Activated CD4-positive, alpha-beta T cell treated with anti-CD3 and anti-CD28 coated beads for 1 hour (primary cell): ENCODE data around the gene IGF1R.

Experiments used
- DNase-seq: peaks from one replicate; pipeline ENCODE4 v3.0.0-alpha.2; 2020

The IGF1R gene

DNA sequence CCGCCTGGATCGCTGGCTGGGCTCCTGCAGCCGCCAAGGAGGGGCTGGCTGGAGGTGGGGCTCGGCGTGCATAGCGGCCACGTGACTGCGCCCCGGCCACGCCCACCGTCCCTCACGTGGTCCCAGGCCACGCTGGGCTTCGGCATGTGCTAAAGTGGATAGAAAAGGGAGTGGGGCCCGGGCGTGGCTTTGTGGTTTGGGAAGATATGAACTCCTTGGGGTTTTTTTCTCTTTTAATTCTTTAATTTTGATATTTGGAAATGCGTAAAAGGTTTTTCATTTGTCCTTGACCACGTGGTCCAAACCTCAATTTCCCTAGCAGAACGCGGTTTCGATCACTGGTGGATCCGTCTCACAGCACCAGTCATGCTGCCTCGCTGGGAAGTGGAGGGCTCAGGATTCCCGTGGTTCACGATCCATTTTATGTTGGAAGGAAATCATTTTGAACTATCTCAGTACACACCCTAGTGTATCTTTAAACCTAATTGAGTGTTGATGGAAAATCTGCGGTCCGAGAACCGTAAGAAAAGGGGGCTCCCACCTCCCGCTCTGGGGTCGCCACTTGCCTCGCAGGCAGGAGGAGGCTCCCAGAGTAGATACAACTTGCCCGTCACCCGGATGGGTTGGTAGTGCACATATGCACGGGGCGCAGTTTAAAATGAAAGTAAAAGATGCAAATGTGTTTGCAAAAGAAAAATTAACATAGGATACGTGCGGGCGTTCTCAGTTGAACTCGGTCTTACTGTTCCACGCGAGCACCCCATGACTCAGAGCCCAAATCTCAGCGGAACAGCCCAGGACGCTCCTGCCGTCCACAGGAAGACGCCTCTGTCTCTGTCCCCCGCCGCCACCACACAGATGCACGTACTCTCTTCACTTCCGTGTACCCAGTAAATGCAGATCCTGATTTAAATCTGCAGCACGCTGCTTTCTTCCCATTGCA is 217.3 kb downstream of the IGF1R start:
- peak; percentile 52 for DNase-seq

DNA sequence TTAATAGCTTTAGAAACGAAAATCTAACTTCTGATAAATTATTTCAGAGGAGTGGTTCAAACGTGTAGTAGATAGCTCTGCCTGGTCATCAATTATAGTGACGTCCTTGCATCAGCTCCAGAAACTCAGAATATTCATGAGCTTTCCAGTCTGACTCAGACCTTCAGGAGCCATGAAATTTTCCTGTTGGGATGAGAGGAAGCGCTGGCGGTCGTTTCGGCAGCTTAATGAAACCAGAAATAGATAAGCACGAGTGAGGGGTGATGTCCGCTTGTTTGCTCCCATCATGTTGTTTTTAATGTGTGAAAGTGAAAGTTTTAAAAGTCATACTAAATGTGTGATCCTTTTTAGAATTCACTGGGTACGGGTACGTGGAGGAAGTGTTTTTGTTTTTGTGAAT is 218.2 kb downstream of the IGF1R start:
- DNase-seq, result no peak

DNA sequence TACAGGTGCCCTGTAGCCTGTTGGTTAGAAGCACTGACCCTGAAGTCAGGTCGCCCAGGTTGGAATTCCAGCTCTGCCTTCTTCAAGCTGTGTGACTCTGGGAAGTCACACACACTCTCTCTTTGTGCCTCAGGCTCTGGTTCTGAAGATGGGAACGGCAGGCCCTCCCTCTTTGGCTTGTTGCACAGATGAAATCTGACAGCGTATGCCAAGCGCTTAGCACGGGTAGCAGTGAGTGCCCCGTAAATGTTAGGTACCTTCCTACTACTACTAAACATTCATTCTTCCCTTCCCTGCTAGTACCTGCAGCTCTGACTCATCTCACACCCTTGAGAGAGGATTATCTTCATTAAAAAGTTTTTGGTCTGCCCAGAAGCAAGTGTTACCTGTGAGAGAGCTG is 220.2 kb downstream of the IGF1R start:
- no peak for DNase-seq

DNA sequence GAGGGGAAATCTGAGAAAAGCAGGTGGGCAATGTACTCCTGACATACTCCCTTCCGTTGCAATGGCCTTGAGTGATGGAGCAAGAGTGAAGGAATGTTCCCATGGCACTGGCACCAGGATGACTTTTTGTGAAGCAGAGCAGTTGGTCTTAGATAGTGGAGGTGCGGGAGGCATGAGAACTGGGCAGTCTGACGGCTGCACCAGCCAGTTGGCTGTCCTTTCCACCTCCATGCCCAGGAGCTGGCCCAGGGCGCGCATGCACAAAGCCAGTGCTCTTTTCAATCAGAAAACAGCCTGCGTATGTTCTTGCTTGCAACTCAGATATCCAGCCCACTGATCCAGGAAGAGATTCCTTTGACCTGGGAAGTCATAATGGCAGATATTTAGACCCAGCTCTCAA is 222.4 kb downstream of the IGF1R start:
- no peak for DNase-seq

DNA sequence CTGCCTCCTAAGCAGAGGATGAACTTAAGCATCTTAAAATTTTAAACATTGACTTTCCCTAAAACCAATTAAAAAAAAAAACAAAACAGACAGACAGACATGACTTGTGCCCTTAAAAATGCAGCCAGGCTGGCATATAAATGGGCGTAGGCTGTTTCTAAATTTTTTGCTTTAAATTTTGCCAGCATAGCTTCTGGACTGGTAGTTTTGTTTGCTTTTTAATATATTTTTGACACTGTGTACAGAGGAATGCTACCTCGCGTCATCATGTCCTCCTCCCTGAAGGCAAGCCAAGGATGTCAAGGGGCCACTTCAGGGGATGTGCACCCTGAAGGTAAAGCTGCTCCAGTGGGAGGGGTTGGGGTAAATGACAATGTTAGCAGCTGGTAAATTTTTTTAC is 224.4 kb downstream of the IGF1R start:
- DNase-seq, result no peak

DNA sequence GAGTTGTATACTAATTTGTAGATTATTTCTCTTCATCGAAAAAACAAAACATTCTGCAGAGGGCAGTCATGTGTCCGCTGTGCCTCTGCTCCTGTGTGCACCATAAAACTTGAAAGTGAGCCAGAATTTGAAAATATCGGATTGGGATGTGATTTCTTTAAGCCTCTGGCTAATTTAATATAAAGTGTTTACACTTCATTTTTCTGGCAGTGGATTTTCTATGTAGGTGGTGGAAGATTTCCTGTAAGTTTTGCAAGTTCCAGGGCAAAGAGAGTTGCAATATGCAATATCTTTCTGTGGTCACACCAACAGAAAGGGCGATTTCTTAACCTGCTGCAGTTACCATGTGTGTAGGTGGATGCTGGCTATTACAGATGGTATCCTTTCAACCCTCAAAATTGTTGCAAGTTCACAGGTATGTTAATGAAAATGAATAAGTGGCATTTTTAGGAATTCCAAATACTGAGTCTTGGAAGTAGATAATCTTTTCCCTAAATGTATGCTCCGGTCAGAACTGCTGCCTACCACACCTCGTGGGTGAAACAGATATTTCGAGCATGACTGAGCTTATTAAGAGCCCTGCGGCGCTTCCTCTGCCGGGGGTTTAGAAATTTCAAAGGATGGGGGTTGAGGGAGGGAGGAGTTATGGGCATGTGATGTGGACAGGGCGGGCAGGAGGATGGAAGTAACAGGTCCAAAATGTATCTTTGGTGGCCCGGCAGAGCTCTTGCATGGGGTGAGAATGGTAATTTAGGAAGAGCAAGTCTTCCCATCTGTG is 225.3 kb downstream of the IGF1R start:
- DNase-seq, result no peak

DNA sequence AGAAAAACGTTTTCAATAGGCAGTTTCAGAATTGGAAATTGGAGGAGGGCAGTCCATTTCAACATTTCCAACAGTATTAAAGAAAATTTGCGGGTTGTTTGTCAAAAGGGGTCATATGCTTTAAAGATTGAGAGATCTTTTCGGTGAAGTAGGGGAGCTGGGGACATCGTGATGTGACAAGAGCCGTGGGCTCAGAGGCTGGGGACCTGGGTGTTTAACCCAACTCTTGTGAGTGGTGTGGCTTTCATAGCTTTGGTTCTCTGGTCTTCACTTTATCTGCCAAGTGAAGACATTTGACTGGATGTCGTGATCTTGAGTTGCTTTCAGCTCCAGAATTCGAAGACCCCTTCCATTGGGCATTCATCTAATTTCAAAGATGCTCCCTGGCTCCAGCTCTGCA is 226.0 kb downstream of the IGF1R start:
- no peak for DNase-seq

DNA sequence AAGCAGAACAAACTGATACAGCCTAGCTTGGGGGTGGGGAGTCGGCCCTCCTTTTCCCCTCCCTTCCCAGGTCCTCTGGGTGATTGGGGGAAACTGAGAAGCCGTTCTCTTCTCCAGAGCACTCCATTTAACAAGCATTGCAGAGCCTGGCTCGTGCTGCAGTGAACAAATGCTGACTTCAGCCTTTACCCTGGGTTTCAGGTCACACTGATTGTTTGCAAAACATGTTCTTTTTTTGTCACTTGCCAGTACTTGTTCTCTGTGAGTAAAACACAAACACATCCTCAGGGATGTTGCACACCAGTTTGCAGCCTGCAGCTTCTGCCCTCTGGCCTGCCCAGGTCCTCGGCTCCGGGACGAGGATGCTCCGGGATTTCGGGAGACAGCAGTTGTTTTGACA is 226.4 kb downstream of the IGF1R start:
- DNase-seq, result no peak

DNA sequence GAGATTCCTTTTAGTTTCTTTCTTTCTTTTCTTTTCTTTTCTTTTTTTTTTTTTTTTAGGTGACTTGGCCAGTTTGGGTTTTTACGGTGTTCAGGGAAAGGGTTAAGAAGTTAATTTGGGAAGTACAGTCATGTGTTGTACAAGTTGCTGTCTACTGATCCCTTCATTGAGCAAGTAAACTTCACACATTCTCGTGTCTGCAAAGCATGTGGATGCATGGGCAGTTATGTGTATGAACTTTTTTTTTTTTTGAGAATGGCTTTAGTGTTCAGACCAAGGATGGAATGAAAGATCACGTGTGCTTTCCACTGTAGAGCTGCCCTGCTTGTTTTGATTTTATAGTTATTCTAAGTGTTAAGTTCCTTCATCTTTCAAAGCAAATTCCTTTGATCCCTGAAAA is 227.0 kb downstream of the IGF1R start:
- no peak for DNase-seq

DNA sequence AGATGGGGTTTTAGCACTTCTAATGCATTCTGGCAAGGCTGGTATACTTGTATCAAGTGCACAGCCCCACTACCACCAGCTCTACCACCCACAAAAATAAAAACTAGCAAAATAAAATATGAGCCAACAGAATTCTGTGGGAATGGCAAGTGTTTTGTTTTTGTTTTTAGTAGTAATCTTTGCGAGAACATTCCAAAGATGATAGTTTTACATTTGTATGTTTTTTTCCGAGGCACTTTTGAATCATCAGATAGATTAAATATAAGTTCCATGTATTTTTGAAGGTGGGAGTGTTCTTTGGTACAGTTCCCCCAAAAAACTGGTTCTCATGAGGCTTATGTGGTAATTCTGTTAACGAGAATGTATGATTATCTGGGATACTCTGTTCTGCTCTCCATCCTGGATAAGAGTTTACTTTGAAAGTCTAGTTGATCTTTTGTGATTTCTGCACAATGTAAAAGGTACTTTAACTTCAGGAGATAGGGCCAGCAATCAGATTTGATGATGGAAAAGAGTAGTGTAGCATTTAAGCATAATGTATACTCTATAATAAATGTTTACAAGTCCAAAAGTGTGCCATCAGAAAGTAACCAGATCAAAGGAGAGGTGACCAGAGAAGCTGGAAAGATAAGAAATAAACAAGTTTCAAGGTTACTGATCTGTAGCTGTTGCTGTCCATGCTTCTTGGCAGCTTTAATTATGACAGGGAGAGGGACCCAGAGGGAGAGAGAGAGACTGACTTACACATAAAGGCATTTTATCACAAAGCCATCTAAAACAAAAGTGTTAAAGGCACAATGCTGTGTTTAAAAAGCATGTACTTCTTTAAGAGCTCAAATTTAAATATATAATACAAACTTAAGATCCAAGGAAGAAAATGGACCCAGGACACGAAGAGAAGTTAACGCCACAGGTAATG is 228.4 kb downstream of the IGF1R start:
- DNase-seq, result no peak

DNA sequence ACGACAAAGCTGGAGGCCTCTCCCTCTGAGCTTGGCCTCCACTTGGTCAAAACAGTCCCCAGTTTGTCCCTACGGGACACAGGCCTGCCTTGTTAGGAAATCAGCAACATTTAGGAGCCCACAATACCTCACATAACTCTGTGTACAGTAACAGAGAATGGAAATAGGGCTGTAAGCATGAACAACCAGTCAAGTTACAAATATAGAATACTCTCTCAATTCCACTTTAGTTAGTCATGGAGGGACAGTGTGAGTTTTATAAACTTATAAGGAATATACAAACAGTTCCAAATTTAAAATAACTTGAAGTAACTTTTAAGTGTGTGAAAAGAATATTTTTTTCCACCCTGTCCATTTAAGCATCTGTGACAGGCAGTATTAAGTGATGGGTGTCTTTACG is 229.8 kb downstream of the IGF1R start:
- no peak for DNase-seq

DNA sequence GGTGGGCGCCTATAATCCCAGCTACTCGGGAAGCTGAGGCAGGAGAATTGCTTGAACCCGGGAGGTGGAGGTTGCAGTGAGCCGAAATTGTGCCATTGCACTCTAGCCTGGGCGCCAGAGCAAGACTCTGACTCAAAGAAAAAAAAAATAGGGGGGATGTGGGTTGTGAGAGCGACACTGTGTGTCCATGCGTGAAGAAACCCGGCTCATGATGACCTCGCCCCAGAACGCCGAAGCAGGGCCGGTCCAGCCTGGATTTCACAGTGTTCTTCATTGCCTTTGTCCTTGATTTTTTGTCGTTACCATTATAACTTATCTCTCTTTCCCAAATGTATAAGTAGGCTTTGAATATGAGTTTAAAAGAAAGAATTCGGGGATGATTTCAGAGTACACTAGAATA is 230.5 kb downstream of the IGF1R start:
- DNase-seq, result no peak

DNA sequence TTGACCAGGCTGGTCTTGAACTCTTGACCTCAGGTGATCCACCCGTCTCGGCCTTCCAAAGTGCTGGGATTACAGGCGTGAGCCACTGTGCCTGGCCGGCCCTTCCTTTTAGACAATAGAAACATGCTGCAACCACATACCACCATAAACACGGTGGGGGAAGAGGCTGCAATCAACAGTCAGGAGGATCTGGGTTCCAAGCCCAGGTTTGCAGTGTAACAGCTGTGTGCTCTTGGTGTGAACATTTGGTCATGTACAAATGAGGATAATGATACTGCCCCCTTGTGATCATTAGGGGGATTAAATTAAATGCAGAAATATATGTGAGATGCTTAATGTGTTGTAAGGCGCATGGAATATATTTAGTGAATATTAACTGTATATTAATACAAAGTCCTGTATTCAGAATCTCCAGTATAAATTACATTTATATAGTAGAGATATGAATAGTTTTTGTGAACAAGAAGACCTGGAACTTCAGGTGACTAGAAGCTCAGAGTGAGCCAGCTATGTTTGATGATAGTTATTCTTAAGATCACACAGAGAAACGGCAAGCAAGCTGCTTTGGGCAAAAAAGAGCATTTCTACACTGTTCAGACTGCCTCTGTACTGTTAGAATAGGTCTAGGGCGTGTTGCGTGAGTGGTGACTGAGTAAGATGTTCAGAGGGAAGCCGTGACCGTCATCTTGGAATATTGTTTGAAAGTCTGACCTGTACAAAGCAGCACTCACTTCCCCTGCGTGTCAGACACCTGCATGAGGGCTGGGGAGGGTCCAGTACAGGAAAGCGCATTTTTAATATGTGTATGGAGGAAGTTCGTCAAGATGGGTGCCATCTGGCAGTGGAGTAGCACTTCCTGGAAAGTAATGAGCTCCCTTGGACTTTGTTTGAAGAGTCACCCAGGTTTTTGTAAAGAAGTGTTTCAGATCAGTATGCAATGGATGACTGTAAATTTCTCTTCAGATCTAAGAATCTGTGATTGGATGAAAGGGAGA is 233.5 kb downstream of the IGF1R start:
- DNase-seq, result no peak

DNA sequence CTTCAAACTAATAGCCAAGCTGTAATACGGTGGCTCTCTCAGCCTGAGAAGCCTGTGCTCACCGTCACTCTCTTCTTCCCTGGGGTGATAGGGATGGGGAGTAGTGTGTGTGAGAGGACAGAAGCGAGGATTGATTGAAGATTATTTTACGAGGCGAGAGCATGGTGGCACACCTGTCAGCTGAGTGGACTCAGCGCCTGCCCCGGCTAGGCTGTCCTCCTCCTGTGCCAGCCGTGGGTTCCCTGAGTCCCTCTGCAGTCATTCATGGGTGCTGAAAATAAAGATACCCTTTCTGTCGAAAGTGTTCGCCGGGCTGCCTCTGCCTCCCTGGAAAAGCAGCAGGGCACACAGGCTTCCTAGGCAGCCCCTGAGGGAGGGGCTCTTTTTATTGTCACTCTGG is 235.1 kb downstream of the IGF1R start:
- DNase-seq, result no peak

DNA sequence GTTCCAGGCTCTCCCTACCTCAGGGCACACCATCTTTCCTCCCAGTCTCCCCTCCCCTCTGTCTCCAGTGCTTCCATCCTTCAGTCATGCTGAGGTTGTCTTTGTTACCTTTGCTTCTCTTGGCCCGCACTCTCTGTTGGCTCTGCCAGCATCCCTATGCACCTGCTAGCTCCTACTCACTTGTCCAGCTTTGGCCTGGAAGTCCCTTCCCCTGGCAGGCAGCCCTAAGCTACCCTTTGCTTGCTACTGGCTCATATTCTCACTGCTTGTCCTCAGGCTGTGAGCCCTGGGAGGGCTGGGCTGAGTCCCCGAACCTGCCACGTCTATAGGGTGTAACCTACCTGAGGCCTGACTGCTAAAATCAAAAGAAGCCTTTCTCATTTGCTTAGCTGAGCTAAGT is 236.6 kb downstream of the IGF1R start:
- no peak for DNase-seq

DNA sequence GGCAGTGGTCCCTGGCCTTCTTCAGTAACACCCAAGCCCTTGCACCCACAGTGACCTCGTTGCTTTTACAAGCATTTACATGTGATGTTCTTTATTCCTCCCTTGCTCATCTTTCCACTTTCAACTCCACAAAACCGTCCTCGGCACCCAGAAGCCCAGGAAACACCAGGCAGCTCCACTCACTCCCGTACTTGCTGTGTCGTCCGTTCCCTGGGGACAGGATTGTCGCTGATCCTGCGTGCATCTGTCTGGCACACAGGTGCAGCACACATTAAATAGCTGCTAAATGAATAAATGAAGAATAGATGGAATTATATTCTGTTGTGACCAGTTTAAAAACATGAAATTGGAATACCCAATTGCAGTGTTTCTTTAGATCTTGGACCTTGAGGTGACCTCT is 239.6 kb downstream of the IGF1R start:
- DNase-seq, result no peak

DNA sequence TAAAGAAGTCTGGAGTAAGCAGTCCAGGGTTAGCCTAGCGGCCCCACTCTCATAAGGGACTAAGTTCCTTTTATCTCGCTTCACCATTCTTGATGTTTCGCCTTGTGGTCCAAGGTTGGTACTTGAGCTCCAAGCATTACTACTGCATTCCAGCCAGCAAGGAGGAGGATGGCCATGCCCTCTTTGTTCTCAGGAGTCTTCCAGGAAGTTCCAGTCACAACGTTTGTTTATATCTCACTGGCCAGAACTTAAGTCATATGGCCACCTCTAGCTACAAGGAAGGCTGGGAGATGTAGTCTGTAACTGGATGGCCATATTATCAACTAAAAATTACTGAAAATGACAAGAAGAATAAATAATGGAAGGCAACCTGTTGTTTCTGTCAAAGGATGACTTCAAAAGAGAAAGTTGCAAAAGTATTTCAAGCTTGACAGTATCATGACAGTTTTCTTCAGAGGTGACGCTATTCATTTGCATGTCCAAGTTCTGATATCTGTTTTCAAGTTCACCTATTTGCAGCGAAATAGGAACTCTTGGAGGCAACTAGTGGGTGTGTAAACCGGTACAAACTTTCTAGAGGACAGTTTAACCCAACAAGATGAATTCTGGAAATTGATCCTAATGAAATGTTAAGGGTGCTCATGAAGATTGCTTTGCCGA is 240.6 kb downstream of the IGF1R start:
- no peak for DNase-seq

DNA sequence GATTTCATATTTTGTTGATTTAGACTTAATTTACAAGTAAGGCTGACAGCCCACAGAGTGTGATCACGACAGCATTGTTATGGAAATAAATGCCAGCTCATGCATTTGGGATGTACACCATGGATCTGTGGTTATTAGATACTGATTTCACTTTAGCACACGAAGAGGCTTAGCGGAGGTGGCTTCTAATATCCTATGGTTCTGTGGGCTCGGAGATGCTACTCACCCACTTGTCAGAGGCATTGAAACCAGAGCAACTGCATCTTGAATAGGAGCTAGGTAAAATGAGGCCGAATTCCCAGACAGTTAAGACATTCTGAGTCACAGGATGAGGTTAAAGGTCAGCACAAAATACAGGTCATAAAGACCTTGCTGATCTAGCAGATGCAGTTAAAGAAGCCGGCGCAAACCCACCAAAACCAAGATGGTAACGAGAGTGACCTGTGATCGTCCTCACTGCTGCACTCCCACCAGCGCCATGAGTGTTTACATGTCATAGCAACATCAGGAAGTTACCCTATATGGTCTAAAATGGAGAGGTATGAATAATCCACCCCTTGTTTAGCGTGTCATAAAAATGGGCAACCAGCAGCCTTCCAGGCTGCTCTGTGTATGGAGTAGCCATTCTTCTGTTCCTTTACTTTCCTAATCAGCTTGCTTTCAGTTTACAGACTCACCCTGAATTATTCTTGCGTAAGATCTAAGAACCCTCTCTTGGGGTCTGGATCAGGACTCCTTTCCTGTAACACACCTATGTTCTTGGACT is 241.8 kb downstream of the IGF1R start:
- no peak for DNase-seq

DNA sequence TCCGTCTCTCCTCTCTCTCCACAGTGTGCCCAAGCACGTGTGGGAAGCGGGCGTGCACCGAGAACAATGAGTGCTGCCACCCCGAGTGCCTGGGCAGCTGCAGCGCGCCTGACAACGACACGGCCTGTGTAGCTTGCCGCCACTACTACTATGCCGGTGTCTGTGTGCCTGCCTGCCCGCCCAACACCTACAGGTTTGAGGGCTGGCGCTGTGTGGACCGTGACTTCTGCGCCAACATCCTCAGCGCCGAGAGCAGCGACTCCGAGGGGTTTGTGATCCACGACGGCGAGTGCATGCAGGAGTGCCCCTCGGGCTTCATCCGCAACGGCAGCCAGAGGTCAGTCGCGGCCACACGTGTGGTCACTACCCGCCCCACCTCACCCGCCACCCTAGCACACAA is 243.0 kb downstream of the IGF1R start:
- no peak for DNase-seq

DNA sequence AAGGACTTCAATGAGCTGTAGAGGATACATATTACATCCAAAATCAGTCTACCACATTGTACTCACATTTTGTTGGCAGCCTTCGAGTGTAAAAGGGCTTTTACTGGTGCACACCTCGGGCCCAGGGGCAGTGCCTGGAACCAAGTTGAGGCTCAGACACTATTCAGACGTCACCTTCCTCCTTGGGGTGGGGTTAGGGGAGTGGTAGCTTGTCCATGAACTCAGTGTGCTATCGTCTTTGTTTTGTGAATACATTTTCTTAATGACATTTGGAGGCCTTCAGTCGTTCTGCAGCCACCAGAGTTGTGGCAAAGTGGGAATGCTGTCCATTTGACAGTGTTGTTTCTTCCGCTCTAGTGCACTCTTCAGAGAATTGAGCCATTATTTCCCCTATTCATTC is 245.1 kb downstream of the IGF1R start:
- DNase-seq, result no peak

DNA sequence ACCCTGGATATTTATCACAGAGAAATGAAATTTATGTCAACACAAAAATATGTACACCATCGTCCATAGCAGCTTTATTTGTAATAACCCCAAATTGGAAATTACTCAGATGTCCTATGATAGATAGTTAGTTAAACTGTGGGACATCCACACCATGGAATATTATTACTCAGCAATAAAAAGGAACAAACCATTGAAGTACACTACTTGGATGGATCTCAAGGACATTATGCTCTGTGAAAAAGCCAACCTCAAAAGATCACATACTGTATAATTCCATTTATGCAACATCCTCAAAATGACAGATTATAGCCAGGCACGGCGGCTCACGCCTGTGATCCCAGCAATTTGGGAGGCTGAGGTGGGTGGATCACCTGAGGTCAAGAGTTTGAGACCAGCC is 246.0 kb downstream of the IGF1R start:
- DNase-seq, result no peak
